SK-N-SH treated with all-trans-retinoic acid at 6 μM for 48 hours (cell line): ENCODE results near the gene CNST.

ENCODE experiments used
- ATAC-seq: fragments of 200-7000 bp; cut with Tn5 transposase; 3 replicates; pipeline ENCODE4 v1.9.1; 2020; ENCODE audit warnings: mild to moderate bottlenecking, moderate library complexity
- ARNTL ChIP-seq: fragments of 450-650 bp; formaldehyde crosslinking; IDR thresholded peaks from 2 replicates; pipeline ENCODE4 v1.5.0; 2020; ENCODE audit warnings: low read depth, mild to moderate bottlenecking, moderate library complexity, borderline replicate concordance
- BACH2 ChIP-seq: fragments of 250-450 bp; sonication (Bioruptor Pico); IDR thresholded peaks from 2 replicates; pipeline ENCODE4 v1.9.0; 2021; ENCODE audit warnings: mild to moderate bottlenecking, borderline replicate concordance
- ESRRG ChIP-seq: fragments of 250-450 bp; sonication (Bioruptor Pico); IDR thresholded peaks from 2 replicates; pipeline ENCODE4 v1.6.1; 2021; ENCODE audit warnings: mild to moderate bottlenecking
- GLIS3 ChIP-seq: fragments of 250-450 bp; sonication (Bioruptor Pico); IDR thresholded peaks from 2 replicates; pipeline ENCODE4 v1.5.0; 2020; ENCODE audit warnings: mild to moderate bottlenecking, moderate library complexity
- ISL1 ChIP-seq: fragments of 250-450 bp; sonication (Bioruptor Pico); IDR thresholded peaks from 2 replicates; pipeline ENCODE4 v2.1.2; 2022; ENCODE audit warnings: mild to moderate bottlenecking, moderate library complexity
- PPARA ChIP-seq: fragments of 250-450 bp; sonication (Bioruptor Pico); IDR thresholded peaks from 2 replicates; pipeline ENCODE4 v1.5.0; 2020; ENCODE audit warnings: mild to moderate bottlenecking, borderline replicate concordance
- SNAI2 ChIP-seq: fragments of 250-450 bp; sonication (Bioruptor Pico); IDR thresholded peaks from 2 replicates; pipeline ENCODE4 v1.5.0; 2020; ENCODE audit warnings: mild to moderate bottlenecking, moderate library complexity
- TCF4 ChIP-seq: fragments of 250-450 bp; sonication (Bioruptor Pico); IDR thresholded peaks from 2 replicates; pipeline ENCODE4 v1.8.0; 2021; ENCODE audit warnings: mild to moderate bottlenecking, moderate library complexity, borderline replicate concordance
- TOX ChIP-seq: fragments of 250-450 bp; sonication (Bioruptor Pico); IDR thresholded peaks from 2 replicates; pipeline ENCODE4 v1.8.0; 2021; ENCODE audit warnings: mild to moderate bottlenecking, moderate library complexity, borderline replicate concordance
- ZC3H10 ChIP-seq: fragments of 250-450 bp; sonication (Bioruptor Pico); IDR thresholded peaks from 2 replicates; pipeline ENCODE4 v1.5.1; 2021; ENCODE audit warnings: mild to moderate bottlenecking, moderate library complexity
- ZFP3 ChIP-seq: fragments of 250-450 bp; sonication (Bioruptor Pico); IDR thresholded peaks from 2 replicates; pipeline ENCODE4 v1.5.0; 2020; ENCODE audit warnings: mild to moderate bottlenecking, moderate library complexity
- ZFP30 ChIP-seq: fragments of 450-650 bp; formaldehyde crosslinking; IDR thresholded peaks from 2 replicates; pipeline ENCODE4 v1.5.0; 2022; ENCODE audit warnings: mild to moderate bottlenecking, moderate library complexity
- ZNF565 ChIP-seq: fragments of 450-650 bp; formaldehyde crosslinking; conservative IDR thresholded peaks from 2 replicates; pipeline ENCODE4 v1.5.0; 2020; ENCODE audit warnings: low read depth, mild to moderate bottlenecking, moderate library complexity
- ZNF70 ChIP-seq: fragments of 450-650 bp; formaldehyde crosslinking; IDR thresholded peaks from 2 replicates; pipeline ENCODE4 v1.5.0; 2020; ENCODE audit warnings: mild to moderate bottlenecking, moderate library complexity
- ZNF8 ChIP-seq: fragments of 450-650 bp; formaldehyde crosslinking; IDR thresholded peaks from 2 replicates; pipeline ENCODE4 v1.5.0; 2020; ENCODE audit warnings: mild to moderate bottlenecking, moderate library complexity
- TF ChIP-seq, protein P1 (sequence below): fragments of 250-450 bp; sonication (Bioruptor Pico); IDR thresholded peaks from 2 replicates; pipeline ENCODE4 v1.8.0; 2020; ENCODE audit warnings: mild to moderate bottlenecking, moderate library complexity, borderline replicate concordance
- TF ChIP-seq, protein P2 (sequence below): fragments of 250-450 bp; sonication (Bioruptor Pico); IDR thresholded peaks from 2 replicates; pipeline ENCODE4 v1.5.1; 2021; ENCODE audit warnings: mild to moderate bottlenecking, moderate library complexity
- TF ChIP-seq, protein P3 (sequence below): fragments of 250-450 bp; sonication (Bioruptor Pico); IDR thresholded peaks from 2 replicates; pipeline ENCODE4 v1.8.0; 2021; ENCODE audit warnings: low read depth, mild to moderate bottlenecking, moderate library complexity, borderline replicate concordance
- TF ChIP-seq, protein P4 (sequence below): fragments of 250-450 bp; sonication (Bioruptor Pico); IDR thresholded peaks from 2 replicates; pipeline ENCODE4 v1.5.0; 2020; ENCODE audit warnings: mild to moderate bottlenecking, moderate library complexity

Gene CNST

DNA sequence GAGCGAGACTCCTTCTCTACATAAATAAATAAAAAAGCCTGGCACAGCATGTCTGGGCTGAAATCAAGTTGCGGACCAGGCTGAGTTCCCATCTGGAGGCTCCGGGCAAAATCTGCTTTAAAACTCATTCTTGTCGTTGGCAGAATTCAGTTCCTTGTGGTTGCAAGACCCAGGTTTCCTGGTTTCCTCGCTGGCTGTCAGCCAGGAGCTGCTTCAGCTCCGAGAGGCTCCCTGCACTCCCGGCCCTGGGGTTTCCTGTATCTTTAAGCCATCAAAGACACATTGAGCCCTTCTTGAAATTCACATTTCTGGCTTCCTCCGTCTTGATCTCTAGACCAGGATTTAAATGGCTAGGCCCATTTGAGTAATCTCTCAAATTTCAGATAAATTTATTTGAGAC lies 137.3 kb downstream of the CNST start:
- TF ChIP-seq, protein P1, sequence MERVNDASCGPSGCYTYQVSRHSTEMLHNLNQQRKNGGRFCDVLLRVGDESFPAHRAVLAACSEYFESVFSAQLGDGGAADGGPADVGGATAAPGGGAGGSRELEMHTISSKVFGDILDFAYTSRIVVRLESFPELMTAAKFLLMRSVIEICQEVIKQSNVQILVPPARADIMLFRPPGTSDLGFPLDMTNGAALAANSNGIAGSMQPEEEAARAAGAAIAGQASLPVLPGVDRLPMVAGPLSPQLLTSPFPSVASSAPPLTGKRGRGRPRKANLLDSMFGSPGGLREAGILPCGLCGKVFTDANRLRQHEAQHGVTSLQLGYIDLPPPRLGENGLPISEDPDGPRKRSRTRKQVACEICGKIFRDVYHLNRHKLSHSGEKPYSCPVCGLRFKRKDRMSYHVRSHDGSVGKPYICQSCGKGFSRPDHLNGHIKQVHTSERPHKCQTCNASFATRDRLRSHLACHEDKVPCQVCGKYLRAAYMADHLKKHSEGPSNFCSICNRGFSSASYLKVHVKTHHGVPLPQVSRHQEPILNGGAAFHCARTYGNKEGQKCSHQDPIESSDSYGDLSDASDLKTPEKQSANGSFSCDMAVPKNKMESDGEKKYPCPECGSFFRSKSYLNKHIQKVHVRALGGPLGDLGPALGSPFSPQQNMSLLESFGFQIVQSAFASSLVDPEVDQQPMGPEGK (CRISPR knock-in tag), result no peak
- TF ChIP-seq ZFP3 (CRISPR knock-in tag) (no peak), BACH2 (no peak), ZC3H10 (CRISPR knock-in tag) (no peak), ZNF70 (CRISPR knock-in tag) (no peak), GLIS3 (no peak)
- TF ChIP-seq, protein P2, sequence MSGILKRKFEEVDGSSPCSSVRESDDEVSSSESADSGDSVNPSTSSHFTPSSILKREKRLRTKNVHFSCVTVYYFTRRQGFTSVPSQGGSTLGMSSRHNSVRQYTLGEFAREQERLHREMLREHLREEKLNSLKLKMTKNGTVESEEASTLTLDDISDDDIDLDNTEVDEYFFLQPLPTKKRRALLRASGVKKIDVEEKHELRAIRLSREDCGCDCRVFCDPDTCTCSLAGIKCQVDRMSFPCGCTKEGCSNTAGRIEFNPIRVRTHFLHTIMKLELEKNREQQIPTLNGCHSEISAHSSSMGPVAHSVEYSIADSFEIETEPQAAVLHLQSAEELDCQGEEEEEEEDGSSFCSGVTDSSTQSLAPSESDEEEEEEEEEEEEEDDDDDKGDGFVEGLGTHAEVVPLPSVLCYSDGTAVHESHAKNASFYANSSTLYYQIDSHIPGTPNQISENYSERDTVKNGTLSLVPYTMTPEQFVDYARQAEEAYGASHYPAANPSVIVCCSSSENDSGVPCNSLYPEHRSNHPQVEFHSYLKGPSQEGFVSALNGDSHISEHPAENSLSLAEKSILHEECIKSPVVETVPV (CRISPR knock-in tag), result no peak
- ATAC-seq, result no peak

DNA sequence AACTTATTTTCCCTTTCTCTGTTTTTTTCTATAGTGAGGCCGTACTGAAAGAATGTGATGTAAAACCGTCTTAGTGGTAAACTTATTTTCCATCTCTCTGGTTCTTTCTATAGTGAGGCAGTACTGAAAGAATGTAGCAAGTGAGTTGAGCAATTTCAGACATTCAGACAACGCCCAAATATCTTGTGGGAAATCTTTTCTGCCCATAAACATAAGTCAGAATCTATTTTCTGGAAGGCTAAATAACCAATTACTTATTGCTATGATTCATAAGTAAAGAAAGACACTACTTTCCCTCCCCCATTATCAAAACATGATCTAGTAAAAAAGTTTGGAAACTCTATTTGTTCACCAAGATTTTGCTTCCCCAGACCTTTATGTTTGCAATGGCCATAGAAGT lies 139.1 kb downstream of the CNST start:
- peak; percentile 95 for ATAC-seq
- 0 out of 2 replicates have a peak, but pooled peaks have one; percentile 51 for TF ChIP-seq ZC3H10 (CRISPR knock-in tag)
- TF ChIP-seq, protein P3, sequence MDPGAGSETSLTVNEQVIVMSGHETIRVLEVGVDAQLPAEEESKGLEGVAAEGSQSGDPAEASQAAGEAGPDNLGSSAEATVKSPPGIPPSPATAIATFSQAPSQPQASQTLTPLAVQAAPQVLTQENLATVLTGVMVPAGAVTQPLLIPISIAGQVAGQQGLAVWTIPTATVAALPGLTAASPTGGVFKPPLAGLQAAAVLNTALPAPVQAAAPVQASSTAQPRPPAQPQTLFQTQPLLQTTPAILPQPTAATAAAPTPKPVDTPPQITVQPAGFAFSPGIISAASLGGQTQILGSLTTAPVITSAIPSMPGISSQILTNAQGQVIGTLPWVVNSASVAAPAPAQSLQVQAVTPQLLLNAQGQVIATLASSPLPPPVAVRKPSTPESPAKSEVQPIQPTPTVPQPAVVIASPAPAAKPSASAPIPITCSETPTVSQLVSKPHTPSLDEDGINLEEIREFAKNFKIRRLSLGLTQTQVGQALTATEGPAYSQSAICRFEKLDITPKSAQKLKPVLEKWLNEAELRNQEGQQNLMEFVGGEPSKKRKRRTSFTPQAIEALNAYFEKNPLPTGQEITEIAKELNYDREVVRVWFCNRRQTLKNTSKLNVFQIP (CRISPR knock-in tag), result no peak; the same call in 1 of the 2 replicates
- TF ChIP-seq ZFP30, result no peak
- TF ChIP-seq ZNF70 (CRISPR knock-in tag), result no peak
- TF ChIP-seq TOX (CRISPR knock-in tag), result peak; percentile 49; the same call in 1 of the 2 replicates
- TF ChIP-seq, all 23 proteins: peak for 2

DNA sequence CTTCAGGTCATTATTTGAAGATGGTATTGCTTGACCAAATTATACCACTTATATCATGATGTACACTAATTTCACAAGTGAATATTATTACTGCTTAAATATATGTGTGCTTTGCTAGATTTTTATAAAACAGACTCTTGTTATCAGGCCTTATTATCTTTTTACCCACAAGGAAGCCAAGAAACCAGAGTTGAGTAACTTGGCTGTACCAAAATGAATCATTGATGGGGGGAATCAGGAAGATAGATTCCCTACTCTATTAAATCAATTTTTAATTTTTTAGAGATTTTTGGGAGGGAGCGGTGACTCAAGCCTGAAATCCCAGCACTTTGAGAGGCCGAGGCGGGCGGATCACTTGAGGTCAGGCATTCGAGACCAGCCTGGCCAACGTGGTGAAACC lies 141.9 kb downstream of the CNST start:
- ATAC-seq, result no peak
- no peak for TF ChIP-seq ZNF70 (CRISPR knock-in tag)
- TF ChIP-seq ZFP3 (CRISPR knock-in tag), result no peak
- TF ChIP-seq SNAI2 (CRISPR knock-in tag), result no peak
- TF ChIP-seq ZFP30, result no peak
- TF ChIP-seq ESRRG, result no peak
- TF ChIP-seq, protein P3 (CRISPR knock-in tag), result no peak
- TF ChIP-seq BACH2, result no peak
- no peak for TF ChIP-seq PPARA (CRISPR knock-in tag)

DNA sequence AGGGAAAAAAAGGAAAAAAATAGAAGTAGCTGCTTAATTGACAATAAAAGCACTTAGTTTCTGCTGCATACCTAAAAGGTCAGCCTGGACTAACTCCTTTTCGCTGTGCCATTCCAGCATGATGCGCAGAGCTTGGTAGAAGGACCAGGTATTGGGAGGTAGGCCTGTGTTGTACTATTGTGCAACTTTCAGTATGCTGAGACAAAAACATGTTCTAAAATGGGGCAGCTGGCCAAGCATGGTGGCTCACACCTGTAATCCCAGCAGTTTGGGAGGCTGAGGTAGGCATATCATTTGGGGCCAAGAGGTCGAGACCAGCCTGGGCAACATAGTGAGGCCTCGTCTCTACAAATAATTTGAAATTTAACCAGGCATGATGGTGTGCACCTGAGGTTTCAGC lies 142.9 kb downstream of the CNST start:
- no peak for ATAC-seq
- TF ChIP-seq, protein P2 (CRISPR knock-in tag), result no peak
- TF ChIP-seq PPARA (CRISPR knock-in tag) (no peak), TOX (CRISPR knock-in tag) (no peak), ARNTL (no peak), ZFP3 (CRISPR knock-in tag) (no peak), ZNF8 (no peak), ISL1 (CRISPR knock-in tag) (no peak), BACH2 (no peak), TCF4 (CRISPR knock-in tag) (no peak), GLIS3 (no peak), ZNF565 (CRISPR knock-in tag) (no peak)
- TF ChIP-seq, protein P4, sequence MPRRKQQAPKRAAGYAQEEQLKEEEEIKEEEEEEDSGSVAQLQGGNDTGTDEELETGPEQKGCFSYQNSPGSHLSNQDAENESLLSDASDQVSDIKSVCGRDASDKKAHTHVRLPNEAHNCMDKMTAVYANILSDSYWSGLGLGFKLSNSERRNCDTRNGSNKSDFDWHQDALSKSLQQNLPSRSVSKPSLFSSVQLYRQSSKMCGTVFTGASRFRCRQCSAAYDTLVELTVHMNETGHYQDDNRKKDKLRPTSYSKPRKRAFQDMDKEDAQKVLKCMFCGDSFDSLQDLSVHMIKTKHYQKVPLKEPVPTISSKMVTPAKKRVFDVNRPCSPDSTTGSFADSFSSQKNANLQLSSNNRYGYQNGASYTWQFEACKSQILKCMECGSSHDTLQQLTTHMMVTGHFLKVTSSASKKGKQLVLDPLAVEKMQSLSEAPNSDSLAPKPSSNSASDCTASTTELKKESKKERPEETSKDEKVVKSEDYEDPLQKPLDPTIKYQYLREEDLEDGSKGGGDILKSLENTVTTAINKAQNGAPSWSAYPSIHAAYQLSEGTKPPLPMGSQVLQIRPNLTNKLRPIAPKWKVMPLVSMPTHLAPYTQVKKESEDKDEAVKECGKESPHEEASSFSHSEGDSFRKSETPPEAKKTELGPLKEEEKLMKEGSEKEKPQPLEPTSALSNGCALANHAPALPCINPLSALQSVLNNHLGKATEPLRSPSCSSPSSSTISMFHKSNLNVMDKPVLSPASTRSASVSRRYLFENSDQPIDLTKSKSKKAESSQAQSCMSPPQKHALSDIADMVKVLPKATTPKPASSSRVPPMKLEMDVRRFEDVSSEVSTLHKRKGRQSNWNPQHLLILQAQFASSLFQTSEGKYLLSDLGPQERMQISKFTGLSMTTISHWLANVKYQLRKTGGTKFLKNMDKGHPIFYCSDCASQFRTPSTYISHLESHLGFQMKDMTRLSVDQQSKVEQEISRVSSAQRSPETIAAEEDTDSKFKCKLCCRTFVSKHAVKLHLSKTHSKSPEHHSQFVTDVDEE, result no peak
- TF ChIP-seq, protein P3 (CRISPR knock-in tag), result no peak
- TF ChIP-seq, protein P1 (CRISPR knock-in tag), result no peak
